ENCODE measurements around the gene DNAH3.
"Not testable (repeated sequence)": the region's sequence is repeated elsewhere in the genome, so short reads cannot be mapped to it uniquely, and the experiment has no call there.

Gene DNAH3

GRCh38 chr16:21167929-21168602, 17.4 kb upstream of the DNAH3 start:
- intact Hi-C loops (cut with DNase I): no loop called here
- no peak for DNase-seq

DNA sequence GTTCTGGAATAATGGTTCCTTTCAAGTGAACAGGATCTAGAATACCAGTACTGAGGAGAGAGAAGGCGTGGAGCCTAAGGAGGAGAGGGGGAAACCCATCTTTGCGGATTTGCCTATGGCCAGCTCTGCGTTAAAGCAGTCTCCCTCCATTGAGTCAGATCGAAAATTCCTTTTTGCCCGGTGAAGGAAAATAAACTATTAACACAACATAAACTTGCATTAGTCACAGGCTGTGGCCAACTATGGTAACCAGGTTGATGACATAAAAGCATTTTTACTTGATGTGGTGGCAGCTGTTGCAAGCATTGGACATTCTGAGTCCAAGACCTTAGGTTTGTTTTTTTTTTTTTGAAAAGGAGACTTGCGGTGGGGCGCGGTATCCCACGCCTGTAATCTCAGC, 16.7 kb upstream of the DNAH3 start:
- intact Hi-C loops (cut with DNase I): no loop called here
- DNase-seq: no peak

GRCh38 chr16:21166561-21166961, 15.9 kb upstream of the DNAH3 start:
- DNase-seq: no peak
- intact Hi-C loops (cut with DNase I): no loop called here

DNA sequence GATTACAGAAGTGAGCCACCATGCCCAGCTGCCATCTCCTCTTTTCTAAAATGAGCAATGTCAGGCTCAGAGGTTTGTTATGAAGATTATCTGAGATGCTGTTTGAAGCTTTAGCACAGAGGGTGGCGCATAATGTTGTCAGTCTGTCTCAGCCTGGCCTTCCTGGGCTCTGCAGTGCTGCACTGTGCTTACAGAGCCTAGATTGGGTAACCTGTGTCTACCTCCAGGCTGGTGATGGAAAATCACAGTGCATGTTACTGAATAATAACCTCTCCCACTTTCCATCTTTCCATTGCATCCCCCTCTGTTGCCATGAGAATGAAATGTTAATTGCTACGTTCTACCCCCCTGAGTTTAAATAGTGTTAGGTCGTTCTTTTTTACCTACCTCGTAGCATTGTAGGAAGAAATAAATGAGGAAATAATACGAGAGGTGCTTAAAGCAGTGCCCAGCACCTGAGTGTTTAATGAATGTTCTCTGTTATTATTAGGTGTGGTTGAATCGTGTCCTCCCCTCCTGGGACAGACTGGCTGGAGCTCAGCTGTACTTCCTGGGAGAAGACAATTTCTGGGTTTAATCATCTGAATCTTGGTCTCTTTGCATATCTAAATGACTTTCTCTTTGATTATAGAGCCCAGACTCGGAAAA, 14.0 kb upstream of the DNAH3 start:
- intact Hi-C loops (cut with DNase I): no loop called here
- DNase-seq: no peak

- intact Hi-C loops (cut with DNase I): no loop called here
- DNase-seq: no peak
Observed at GRCh38 chr16:21163576-21163975, 12.9 kb upstream of the DNAH3 start.

DNA sequence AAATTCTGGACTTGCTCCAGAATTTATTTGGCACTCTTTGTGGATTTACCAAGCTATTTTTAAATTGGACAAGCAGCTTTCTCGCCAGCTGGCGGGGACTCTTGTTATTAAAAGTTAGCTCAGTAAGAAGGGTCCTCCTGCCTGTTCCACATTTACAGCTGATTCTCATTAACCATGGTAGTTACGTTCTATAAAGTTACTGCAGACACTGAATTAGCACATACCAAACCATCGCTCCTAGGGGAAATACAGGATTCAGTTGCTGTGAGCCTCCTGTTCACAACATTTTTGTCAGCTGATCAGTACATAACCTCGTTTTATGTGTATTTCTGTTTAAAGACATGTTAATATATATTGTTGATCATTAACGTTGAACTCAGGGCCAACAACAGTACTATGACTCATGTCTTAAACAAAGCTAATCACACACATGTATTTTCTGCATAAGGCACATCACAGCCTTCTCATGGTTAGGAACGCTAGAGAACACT, 12.1 kb upstream of the DNAH3 start:
- DNase-seq: no peak
- intact Hi-C loops (cut with DNase I): no loop called here

GRCh38 chr16:21161211-21161610, 10.6 kb upstream of the DNAH3 start:
- no peak for DNase-seq
- intact Hi-C loops (cut with DNase I): no loop called here

- no peak for DNase-seq
- intact Hi-C loops (cut with DNase I): no loop called here
Observed at GRCh38 chr16:21160276-21160675, 9.6 kb upstream of the DNAH3 start.

- DNase-seq: peak in 2 of 10 donors; percentile 84 to 86
- intact Hi-C loops (cut with DNase I): loop anchor here (10.0 kb wide), 1 partner anchor 395 kb away; no protein-coding TSS in a partner anchor
Observed at GRCh38 chr16:21159281-21159951, 8.8 kb upstream of the DNAH3 start.

DNA sequence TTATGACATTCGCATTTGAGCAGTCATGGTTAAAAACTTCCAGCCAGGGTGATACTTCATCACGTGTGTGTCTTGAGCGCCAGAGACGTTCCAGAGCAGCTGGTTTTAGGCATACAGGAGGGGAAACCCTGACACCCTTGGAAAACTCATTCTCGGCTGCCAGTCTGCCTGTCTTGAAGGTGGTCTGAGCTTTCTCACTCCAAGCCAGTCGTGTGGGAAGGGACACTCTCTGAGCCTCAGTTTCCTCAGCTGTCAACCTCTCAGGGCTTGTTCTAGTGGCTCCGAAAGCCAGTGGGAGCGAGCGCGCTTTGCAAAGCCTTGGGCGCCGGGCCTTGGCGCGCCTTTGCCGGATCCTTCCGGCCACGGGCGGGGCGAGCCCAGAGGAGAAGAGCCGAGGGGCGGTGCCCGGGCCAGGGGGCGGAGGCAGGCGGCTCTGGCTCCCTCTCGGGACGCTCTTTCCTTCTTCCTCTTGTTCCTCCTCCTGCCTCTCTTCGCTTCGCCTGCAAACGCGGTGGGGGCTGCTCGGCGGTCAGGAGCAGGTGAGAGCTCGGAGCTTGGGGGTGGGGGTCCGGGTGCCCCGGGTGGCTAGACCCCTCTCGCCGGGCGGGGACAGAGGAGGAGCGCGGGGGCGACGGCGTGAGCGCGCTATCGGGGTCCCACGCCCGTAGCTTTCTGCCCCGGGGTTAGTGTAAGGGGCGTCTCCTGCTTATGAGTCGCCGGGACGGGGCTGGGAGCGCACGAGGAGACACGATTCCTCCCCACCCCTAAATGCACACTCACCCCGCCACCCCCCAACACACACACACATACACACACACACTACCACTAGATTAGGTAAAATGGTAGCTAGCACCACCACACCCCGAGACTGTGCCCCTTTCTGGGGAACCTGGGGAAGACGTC, 7.8 kb upstream of the DNAH3 start, which contains the start of gene LDAF1:
Gene LDAF1, plus strand, starts transcription at position 467 of the 903 bp plus-strand sequence. CDS start 2,509 bp downstream, outside the sequence.
- DNase-seq: peak; percentile 22 to 92 (median 46)
- intact Hi-C loops (cut with DNase I): loop anchor here (10.0 kb wide), 1 partner anchor 396 kb away; no protein-coding TSS in a partner anchor

GRCh38 chr16:21157632-21158031, 7.0 kb upstream of the DNAH3 start:
- intact Hi-C loops (cut with DNase I): loop anchor here (10.0 kb wide), 1 partner anchor 397 kb away; no protein-coding TSS in a partner anchor
- no peak for DNase-seq

GRCh38 chr16:21156767-21157467, 6.3 kb upstream of the DNAH3 start:
- DNase-seq: peak in 5 of 10 donors; percentile 12 to 83 (median 22)
- intact Hi-C loops (cut with DNase I): loop anchor here (1.0 to 10.0 kb wide), 2 partner anchors 143 to 398 kb away; no protein-coding TSS in a partner anchor

- intact Hi-C loops (cut with DNase I): loop anchor here (1.0 to 10.0 kb wide), 2 partner anchors 144 to 399 kb away; no protein-coding TSS in a partner anchor
- DNase-seq: not testable (repeated sequence)
Observed at GRCh38 chr16:21156011-21156410, 5.4 kb upstream of the DNAH3 start.

GRCh38 chr16:21153124-21153729, 2.6 kb upstream of the DNAH3 start:
- DNase-seq: not testable (repeated sequence)
- intact Hi-C loops (cut with DNase I): loop anchor here (10.0 kb wide), 1 partner anchor 402 kb away; no protein-coding TSS in a partner anchor

DNA sequence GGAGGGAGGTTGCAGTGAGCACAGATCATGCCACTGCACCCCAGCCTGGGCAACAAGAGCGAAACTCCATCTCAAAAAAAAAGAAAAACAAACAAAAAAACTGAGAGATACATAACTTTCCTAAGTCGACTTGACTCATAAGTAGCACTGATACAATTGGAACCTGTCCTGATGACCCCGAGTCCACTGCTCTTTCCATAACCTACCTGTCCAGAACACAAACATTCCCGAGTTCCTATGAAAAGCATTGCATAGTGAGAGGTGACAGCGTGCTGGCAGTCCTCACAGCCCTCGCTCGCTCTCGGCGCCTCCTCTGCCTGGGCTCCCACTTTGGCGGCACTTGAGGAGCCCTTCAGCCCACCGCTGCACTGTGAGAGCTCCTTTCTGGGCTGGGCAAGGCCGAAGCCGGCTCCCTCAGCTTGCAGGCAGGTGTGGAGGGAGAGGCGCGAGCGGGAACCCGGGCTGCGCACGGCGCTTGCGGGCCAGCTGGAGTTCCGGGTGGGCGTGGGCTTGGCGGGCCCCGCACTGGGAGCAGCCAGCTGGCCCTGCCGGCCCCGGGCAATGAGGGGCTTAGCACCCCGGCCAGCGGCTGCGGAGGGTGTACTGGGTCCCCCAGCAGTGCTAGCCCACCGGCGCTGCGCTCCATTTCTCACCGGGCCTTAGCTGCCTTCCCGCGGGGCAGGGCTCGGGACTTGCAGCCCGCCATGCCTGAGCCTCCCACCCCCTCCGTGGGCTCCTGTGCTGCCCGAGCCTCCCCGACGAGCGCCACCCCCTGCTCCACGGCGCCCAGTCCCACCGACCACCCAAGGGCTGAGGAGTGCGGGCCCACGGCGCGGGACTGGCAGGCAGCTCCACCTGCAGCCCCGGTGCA, 1.7 kb upstream of the DNAH3 start:
- not testable (repeated sequence) for DNase-seq
- intact Hi-C loops (cut with DNase I): loop anchor here (10.0 kb wide), 1 partner anchor 402 kb away; no protein-coding TSS in a partner anchor

DNA sequence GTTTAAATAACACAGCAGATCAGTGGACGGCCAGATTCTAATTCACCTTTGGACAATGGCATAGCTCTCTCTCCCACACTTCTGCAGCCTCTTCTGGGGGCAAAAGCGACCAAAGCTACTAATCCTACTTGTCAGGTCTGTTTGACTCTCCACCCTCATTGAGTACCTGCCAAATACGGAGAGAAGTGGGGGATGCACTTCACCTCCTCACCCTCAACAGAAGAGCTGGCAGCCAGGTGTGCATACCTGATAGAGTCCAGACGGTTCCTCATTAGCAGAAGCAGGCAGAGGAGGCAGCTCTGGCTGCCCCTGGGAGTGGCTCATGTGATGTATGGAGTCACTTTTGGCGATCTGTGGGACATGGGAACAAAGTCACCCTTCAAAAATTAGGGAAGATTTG, 4.9 kb downstream of the DNAH3 start:
- intact Hi-C loops (cut with DNase I): no loop called here
- DNase-seq: no peak

DNA sequence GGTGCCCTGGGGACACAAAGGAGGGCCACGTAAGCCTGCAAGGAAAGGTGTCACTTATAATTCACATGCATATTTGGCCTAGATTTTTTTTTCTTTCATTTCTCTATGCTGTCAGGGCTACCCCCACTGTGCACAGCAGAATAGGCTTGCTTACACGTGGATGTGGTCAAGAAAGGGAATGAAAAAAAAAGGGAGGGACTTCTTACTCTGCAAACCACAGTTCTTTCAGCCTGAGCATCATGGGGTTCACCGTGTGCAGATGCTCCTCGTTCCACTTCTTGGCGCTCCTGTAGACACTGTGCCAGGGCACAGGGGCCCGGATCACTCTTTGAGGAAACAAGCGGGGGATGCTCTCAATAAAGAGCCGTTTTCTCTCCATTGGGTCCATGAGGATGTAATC, 16.6 kb downstream of the DNAH3 start:
- intact Hi-C loops (cut with DNase I): no loop called here
- DNase-seq: no peak

DNA sequence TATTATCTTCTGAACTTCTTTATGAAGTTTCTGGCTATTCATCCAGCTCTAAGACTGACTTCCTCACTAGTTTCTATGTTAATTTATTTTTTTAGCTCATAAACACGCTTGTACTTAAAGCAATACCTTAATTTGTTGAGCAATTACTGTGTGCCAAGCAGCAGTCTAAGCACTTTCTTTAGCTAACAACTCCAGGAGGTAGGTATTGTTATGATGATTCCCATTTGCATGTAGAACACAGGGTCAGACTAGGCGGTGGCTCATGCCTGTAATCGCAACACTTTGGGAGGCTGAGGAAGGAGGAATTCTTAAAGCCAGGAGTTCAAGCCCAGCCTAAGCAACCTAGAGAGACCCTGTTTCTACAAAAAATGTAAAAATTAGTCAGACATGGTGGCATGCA, 19.8 kb downstream of the DNAH3 start:
- intact Hi-C loops (cut with DNase I): no loop called here

More for the DNA sequence above, 19.8 kb downstream of the DNAH3 start:
- no peak for DNase-seq
